Measurements from ENCODE around the gene BIRC3. TPM values are rescaled to one million over a fixed set of nuclear protein-coding genes. Genes with fewer than 3 reads are reported as not detected.

The BIRC3 gene
- total and polyA plus RNA-seq, 2 of the 8 experiments (the other 6 are each of a cell fraction or from before 2014, with no cell fraction given), result 0.08 to 0.20 TPM

GRCh38 chr11:102377891-102378290, 60.6 kb downstream of the BIRC3 start (continued):
- TF ChIP-seq RFX5 (IDR thresholded peaks at IDR 0.05; ENCODE audit: borderline replicate concordance, low read depth, low read length) (no peak), SP1 (IDR thresholded peaks at IDR 0.05; ENCODE audit: low read depth, low read length) (no peak), GABPA (IDR thresholded peaks at IDR 0.05; ENCODE audit: borderline replicate concordance, insufficient read depth, low read length) (no peak), MAFK (IDR thresholded peaks at IDR 0.05; ENCODE audit: low read depth, low read length) (no peak), ATF2 (IDR thresholded peaks at IDR 0.05; ENCODE audit: low read length) (no peak)
